Fibroblast of peridontal ligament (primary cell): ENCODE results near the gene ATG2A.
A peak's percentile ranks its signal among the peaks of the same experiment; 100 is the strongest.

Source experiments
- DNase-seq: peaks from one replicate; pipeline ENCODE4 v3.0.0-alpha.2; 2010; ENCODE audit errors: extremely low read depth

ATG2A gene

DNA sequence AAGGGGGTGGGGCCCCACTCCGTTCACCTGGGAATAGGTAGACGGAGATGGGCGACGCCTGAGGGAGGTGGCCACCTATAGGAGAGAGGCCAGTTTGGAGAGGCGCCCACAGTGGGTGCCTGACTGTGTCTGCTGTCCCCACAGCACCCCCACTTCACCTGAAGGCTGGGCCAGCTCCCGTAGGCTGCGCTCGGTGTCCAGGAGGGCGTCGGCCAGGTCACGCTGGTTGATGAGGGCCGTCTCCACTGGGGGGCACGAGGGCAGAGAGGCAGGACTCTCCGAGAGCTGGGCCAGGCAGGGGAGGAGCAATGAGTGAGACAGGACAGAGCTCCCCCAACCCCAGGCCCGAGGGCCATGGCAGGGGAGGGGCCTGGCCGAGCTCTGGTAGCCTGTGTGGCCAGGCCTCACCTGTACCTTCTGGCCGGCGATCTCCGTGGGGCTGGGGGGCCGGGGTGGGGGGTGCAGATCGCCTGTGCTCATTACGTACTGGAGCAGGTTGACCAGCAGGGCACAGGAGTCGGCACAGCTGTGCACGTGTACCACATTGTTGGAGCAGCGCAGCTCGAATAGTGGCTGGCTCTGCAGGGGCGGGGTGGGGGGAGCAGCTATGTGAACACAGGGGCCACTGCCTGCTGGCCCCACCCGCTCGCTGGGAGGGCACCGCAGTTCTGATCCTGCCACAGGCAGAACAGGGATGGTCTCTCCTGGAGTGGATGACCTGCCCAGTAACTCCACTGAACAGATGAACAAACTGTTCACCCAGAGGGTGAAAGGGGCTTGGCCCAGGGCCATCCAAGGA is 14.7 kb downstream of the ATG2A start:
- no peak for DNase-seq

DNA sequence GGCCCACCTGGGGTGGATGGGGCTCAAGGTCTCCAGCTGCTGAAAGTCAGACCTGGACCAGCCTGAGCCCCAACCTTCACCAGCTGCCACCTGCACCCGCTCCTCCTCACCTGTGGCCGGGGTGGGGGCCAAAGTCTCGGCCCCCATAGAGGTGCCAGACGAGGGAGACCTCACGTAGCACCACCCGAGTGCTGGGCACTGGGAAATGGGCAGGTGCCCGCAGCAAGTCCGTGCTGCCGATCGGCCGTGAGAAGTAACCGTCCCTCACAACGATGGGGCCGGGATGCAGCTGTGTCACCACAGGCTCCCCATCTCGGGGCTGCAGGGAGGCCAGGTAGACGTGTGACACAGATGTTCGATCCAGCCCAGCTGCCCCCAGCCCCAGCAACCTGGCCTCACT is 16.2 kb downstream of the ATG2A start:
- no peak for DNase-seq

DNA sequence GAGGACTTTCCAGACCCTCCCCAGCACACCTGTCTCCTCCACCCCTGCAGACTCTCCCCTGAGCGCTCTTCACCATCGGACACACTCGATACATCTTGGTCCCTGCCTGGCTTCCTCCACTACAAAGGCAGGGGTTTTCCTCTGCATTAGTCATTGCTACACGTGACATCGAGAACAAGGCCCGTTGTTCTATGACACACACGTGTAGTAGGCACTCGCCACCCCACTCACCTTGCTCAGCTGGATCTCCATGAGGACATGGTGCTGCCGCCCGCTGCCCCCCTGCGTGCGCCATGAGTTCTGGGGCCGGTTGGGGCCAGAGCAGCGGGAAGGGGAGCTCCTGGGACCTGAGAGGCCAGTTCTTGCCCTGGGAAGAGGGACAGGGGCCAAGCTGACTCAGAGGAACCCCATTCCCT is 16.7 kb downstream of the ATG2A start:
- no peak for DNase-seq

DNA sequence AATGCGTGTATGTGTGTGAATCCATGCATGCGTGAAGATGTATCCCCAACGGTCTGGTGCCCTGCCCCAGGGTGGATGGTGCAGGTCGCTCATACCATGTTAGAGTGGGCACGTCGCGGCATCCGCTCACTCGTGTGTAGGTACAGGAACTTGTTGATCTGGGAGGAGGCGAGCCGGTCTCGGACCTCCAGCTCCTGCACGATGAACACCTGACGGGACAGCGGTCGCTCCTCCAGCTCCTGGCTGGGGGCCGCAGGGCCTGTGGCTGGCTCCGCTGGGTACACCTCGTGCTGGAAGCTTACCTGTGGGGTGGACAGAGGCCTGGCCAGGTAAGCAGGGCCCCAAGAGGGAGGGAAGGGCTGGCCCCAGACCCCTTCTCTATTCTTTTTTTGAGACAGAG is 18.5 kb downstream of the ATG2A start:
- DNase-seq: no peak

- no peak for DNase-seq
Observed at GRCh38 chr11:64898076-64898445, 18.9 kb downstream of the ATG2A start.

GRCh38 chr11:64897381-64898075 is 19.5 kb downstream of the ATG2A start:
- no peak for DNase-seq

- DNase-seq: no peak
Observed at GRCh38 chr11:64896448-64897022, 20.5 kb downstream of the ATG2A start.

GRCh38 chr11:64894812-64895452 is 22.1 kb downstream of the ATG2A start:
- DNase-seq: no peak

- DNase-seq: peak; percentile 62
Observed at GRCh38 chr11:64894070-64894811, 22.8 kb downstream of the ATG2A start.

- DNase-seq: no peak
Observed at GRCh38 chr11:64893194-64894069, 23.6 kb downstream of the ATG2A start.

- DNase-seq: no peak
Observed at GRCh38 chr11:64892838-64893193, 24.2 kb downstream of the ATG2A start.

GRCh38 chr11:64892411-64892831 is 24.6 kb downstream of the ATG2A start:
- no peak for DNase-seq

GRCh38 chr11:64891880-64892279 is 25.1 kb downstream of the ATG2A start:
- DNase-seq: no peak

- DNase-seq: no peak
Observed at GRCh38 chr11:64891215-64891848, 25.7 kb downstream of the ATG2A start.

DNA sequence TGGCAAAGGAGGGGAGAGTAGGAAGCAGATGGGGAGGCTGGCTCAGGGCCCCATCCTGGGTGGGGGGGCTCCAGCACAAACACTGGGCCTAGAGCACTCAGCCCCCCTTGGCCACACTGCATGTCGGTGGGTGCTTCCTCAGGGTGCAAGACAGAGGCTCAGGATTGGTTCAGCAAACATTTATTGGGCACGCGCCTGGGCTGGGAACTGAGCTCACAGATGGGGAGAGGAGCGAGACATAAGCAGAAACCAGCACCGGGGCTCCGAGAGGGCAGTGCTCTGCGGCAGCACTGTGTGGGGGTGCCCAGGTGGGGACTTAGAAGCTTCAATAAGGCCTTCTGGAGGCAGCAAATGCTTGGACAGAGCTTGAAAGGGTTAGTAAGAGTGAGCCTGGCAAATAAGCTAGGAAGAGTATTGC is 26.5 kb downstream of the ATG2A start:
- no peak for DNase-seq

- no peak for DNase-seq
Observed at GRCh38 chr11:64888729-64889511, 28.1 kb downstream of the ATG2A start.

- DNase-seq: no peak
Observed at GRCh38 chr11:64888406-64888728, 28.6 kb downstream of the ATG2A start.

DNA sequence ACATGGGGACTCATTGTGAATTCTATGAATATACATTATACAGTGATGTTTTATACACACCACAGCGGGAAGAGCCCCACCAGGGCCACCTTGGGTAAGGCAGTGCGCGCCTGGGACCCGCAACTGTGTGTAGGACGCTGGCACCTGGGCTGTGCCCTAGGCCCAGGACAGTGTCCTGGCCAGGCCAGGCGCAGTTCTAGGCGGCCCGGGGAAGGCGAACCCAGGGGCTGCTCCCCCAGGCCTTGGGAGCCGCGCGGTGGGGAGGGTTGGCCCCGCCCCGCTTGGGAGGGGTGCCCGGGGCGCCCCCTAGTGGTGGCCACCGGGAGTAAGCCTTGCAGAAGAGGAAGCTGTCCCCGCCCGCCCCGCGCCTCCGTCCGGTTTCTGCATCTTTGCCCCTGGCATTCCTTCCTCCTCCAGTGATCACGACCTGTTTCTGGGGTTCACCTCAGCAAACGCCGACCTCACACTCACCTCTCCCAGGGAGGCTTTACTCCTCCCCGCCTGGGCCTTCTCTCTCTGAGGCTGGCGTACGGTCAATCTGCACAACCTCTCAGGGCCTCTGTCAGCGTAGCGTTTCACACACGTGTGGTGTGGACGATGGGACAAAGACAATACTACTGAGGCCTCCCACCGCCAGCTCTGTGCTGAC is 29.1 kb downstream of the ATG2A start:
- DNase-seq: peak; percentile 39

DNA sequence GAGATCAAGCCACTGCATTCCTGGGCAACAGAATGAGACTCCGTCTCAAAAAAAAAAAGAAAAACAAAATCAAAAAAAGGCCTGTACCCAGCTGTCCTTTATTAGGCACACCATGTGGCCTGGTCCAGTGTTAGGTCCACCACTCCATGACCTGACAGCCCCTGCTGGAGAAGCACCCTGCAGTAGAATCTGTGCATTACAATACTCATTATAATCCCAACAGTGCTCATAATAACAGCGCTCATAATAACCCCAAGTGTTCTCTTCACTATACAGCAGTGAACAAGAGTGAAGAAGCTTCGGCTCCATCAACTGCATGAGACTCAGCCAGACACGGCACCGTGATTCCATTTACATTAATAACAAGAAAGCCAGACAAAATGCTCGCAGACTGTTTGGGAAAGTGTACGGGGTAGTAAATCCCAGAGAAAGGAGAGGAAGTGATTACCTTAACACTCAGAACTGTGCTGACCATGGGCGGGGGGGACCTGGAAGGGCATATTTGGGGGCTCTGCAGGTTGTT is 29.7 kb downstream of the ATG2A start:
- DNase-seq: no peak
